Measurements from ENCODE around the gene LURAP1L. TPM values are rescaled to one million over a fixed set of nuclear protein-coding genes. Genes with fewer than 3 reads are reported as not detected.

LURAP1L gene
- polyA plus RNA-seq, 2 of the 4 experiments (the other 2 are of a cell fraction): 24.4 to 61.4 TPM

GRCh38 chr9:12765088-12765798 is 9.6 kb upstream of the LURAP1L start:
- ChIA-PET POLR2A (no interaction called here), CTCF (interaction anchor here (0.9 kb wide), 1 partner anchor 11 kb away, joined by 3 read pairs; no protein-coding TSS in a partner anchor)
- no peak for ATAC-seq
- no peak for FAIRE-seq
- Histone ChIP-seq H3K4me3 (no peak overlapping the region), H3K27ac (peak overlapping the region; percentile 31 to 69; a peak in 4 of 6 replicates), H3K9me3 (no peaks in the 10 kb centered on the region), H3K4me1 (peaks cover 45% of the 10 kb centered on the region), H3K4me2 (peak overlapping the region; percentile 59; the same call in 2 of the 3 replicates)
- WGBS (ENCODE audit: missing lambda C conversion rate): 80% methylated on average over 1 of the region's 1 CpG
- DNase-seq (ENCODE audit: low read depth in 1 of 2, low spot score in 1 of 2): no peak
- TF ChIP-seq NPAS2 (CRISPR knock-in tag; IDR thresholded peaks at IDR 0.05; ENCODE audit: borderline replicate concordance) (no peak), CBX8 (IDR thresholded peaks at IDR 0.05) (no peak), ESRRA (IDR thresholded peaks at IDR 0.05; ENCODE audit: borderline replicate concordance, low read length) (no peak), MAX (IDR thresholded peaks at IDR 0.05) (no peak), FOXS1 (CRISPR knock-in tag; IDR thresholded peaks at IDR 0.05) (no peak), ZC3H11A (IDR thresholded peaks at IDR 0.05) (no peak), EHMT2 (IDR thresholded peaks at IDR 0.05; ENCODE audit: low read depth) (no peak), RNF2 (IDR thresholded peaks at IDR 0.05; ENCODE audit: borderline replicate concordance, low read depth) (no peak), RCOR1 (IDR thresholded peaks at IDR 0.05; ENCODE audit: low read depth, low read length) (no peak), POLR2AphosphoS2 (conservative IDR thresholded peaks at IDR 0.05; ENCODE audit: low read length) (no peak), RAD21 (conservative IDR thresholded peaks at IDR 0.05 in 1 of 2, IDR thresholded peaks at IDR 0.05 in 1 of 2) (no peak), ZSCAN20 (CRISPR knock-in tag; IDR thresholded peaks at IDR 0.05) (no peak), HOXB13 (CRISPR knock-in tag; IDR thresholded peaks at IDR 0.05; ENCODE audit: low read depth) (no peak), MAFK (IDR thresholded peaks at IDR 0.05; ENCODE audit: partially characterized antibody) (no peak)
- TF ChIP-seq, protein P1, sequence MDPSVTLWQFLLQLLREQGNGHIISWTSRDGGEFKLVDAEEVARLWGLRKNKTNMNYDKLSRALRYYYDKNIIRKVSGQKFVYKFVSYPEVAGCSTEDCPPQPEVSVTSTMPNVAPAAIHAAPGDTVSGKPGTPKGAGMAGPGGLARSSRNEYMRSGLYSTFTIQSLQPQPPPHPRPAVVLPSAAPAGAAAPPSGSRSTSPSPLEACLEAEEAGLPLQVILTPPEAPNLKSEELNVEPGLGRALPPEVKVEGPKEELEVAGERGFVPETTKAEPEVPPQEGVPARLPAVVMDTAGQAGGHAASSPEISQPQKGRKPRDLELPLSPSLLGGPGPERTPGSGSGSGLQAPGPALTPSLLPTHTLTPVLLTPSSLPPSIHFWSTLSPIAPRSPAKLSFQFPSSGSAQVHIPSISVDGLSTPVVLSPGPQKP (IDR thresholded peaks at IDR 0.05; ENCODE audit: low read depth, low read length): no peak

- POLR2A ChIA-PET: interaction anchor here (0.7 kb wide), 1 partner anchor 9 kb away, joined by 3 read pairs; the partner anchor contains the start of gene LURAP1L
- H3K9me3 ChIP-seq: no peaks in the 10 kb centered on the region
- ATAC-seq (no peak), FAIRE-seq (no peak), DNase-seq (ENCODE audit: low read depth in 1 of 2, low spot score in 1 of 2) (no peak)
- CTCF ChIA-PET: interaction anchor here (0.6 to 0.8 kb wide), 2 partner anchors 27 to 42 kb away, joined by 3 read pairs; no protein-coding TSS in a partner anchor
- 32% methylated on average over 1 of the region's 1 CpG for WGBS (ENCODE audit: missing lambda C conversion rate)
- H3K4me2 ChIP-seq: peak overlapping the region; percentile 43
- no peak overlapping the region for H3K4me3 ChIP-seq
- no peak for TF ChIP-seq ZSCAN20 (CRISPR knock-in tag; IDR thresholded peaks at IDR 0.05)
- no peak for TF ChIP-seq HMGXB4 (CRISPR knock-in tag; IDR thresholded peaks at IDR 0.05; ENCODE audit: borderline replicate concordance)
- TF ChIP-seq, protein P2, sequence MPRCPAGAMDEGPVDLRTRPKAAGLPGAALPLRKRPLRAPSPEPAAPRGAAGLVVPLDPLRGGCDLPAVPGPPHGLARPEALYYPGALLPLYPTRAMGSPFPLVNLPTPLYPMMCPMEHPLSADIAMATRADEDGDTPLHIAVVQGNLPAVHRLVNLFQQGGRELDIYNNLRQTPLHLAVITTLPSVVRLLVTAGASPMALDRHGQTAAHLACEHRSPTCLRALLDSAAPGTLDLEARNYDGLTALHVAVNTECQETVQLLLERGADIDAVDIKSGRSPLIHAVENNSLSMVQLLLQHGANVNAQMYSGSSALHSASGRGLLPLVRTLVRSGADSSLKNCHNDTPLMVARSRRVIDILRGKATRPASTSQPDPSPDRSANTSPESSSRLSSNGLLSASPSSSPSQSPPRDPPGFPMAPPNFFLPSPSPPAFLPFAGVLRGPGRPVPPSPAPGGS (IDR thresholded peaks at IDR 0.05): no peak
- TF ChIP-seq KDM5A (IDR thresholded peaks at IDR 0.05): no peak
- TF ChIP-seq NFE2L2 (conservative IDR thresholded peaks at IDR 0.05; ENCODE audit: low read length): no peak
- no peak for TF ChIP-seq POLR2AphosphoS2 (conservative IDR thresholded peaks at IDR 0.05; ENCODE audit: low read length)
- no peak for TF ChIP-seq NR3C1 (IDR thresholded peaks at IDR 0.05)
- TF ChIP-seq MAX (IDR thresholded peaks at IDR 0.05): no peak
- no peak for TF ChIP-seq KDM1A (IDR thresholded peaks at IDR 0.05; ENCODE audit: low read depth)
- TF ChIP-seq NPAS2 (CRISPR knock-in tag; IDR thresholded peaks at IDR 0.05; ENCODE audit: borderline replicate concordance): no peak
- TF ChIP-seq, protein P3, sequence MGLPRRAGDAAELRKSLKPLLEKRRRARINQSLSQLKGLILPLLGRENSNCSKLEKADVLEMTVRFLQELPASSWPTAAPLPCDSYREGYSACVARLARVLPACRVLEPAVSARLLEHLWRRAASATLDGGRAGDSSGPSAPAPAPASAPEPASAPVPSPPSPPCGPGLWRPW (IDR thresholded peaks at IDR 0.05): no peak
- no peak for TF ChIP-seq ZFP36 (IDR thresholded peaks at IDR 0.05; ENCODE audit: borderline replicate concordance, partially characterized antibody)
- TF ChIP-seq E2F6 (IDR thresholded peaks at IDR 0.05; ENCODE audit: borderline replicate concordance, low read depth): no peak
- TF ChIP-seq MYC (IDR thresholded peaks at IDR 0.05; ENCODE audit: borderline replicate concordance, low read length): no peak
- no peak for TF ChIP-seq USF2 (IDR thresholded peaks at IDR 0.05)
- TF ChIP-seq CBX2 (IDR thresholded peaks at IDR 0.05; ENCODE audit: borderline replicate concordance, low read depth): no peak
- TF ChIP-seq BHLHE40 (IDR thresholded peaks at IDR 0.05; ENCODE audit: low read depth, low read length): no peak
- no peak for TF ChIP-seq EP300 (IDR thresholded peaks at IDR 0.05)
- H3K4me1 ChIP-seq: peaks cover 36% of the 10 kb centered on the region
- peak overlapping the region; percentile 29 to 52; a peak in 5 of 6 replicates for H3K27ac ChIP-seq
Measured at GRCh38 chr9:12766357-12766756, 8.5 kb upstream of the LURAP1L start.
